Neuronal stem cell (in vitro differentiated cells): ENCODE data around the gene SNX13.

Source experiments
- DNase-seq: peaks from one replicate; pipeline ENCODE4 v3.0.0-alpha.2; 2013; ENCODE audit warnings: low spot score
- H2AFZ ChIP-seq: one replicate; pipeline ENCODE4 v1.6.1; 2013; ENCODE audit warnings: mild to moderate bottlenecking, low read length, inconsistent platforms
- H2AK5ac ChIP-seq: 2 replicates; pipeline ENCODE4 v1.6.1; 2013; ENCODE audit warnings: low read depth, mild to moderate bottlenecking, inconsistent platforms, low read length, moderate library complexity, mixed read lengths
- H2BK120ac ChIP-seq: 2 replicates; pipeline ENCODE4 v1.6.1; 2013; ENCODE audit warnings: low read depth, mild to moderate bottlenecking, inconsistent platforms, low read length, moderate library complexity, mixed read lengths
- H2BK12ac ChIP-seq: one replicate; pipeline ENCODE4 v1.6.1; 2013; ENCODE audit warnings: low read length, inconsistent platforms
- H2BK15ac ChIP-seq: 2 replicates; pipeline ENCODE4 v1.6.1; 2013; ENCODE audit warnings: mild to moderate bottlenecking, low read length, inconsistent platforms, mixed read lengths
- H2BK5ac ChIP-seq: one replicate; pipeline ENCODE4 v1.6.1; 2013; ENCODE audit warnings: inconsistent platforms, mild to moderate bottlenecking, low read length, moderate library complexity
- H3K14ac ChIP-seq: one replicate; pipeline ENCODE4 v1.6.1; 2013; ENCODE audit warnings: low read length, inconsistent platforms
- H3K18ac ChIP-seq: 2 replicates; pipeline ENCODE4 v1.6.1; 2013; ENCODE audit warnings: low read length, inconsistent platforms
- H3K23ac ChIP-seq: 2 replicates; pipeline ENCODE4 v1.6.1; 2013; ENCODE audit warnings: low read depth, mild to moderate bottlenecking, mixed read lengths, low read length, inconsistent platforms; ENCODE audit not compliant: poor library complexity
- H3K27ac ChIP-seq: replicated peaks from 3 replicates; pipeline ENCODE4 v1.5.1; 2013; ENCODE audit warnings: low read length, inconsistent platforms
- H3K27me3 ChIP-seq, 3 experiments: 2 replicates each; pipeline ENCODE4 v1.6.1; 2013; ENCODE audit warnings: low read length in 3 of 3, mild to moderate bottlenecking in 2 of 3, inconsistent platforms in 1 of 3, low read depth in 1 of 3, mixed read lengths in 1 of 3, moderate library complexity in 1 of 3; ENCODE audit not compliant: control insufficient read depth in 3 of 3, insufficient read depth in 3 of 3
- H3K36me3 ChIP-seq, 2 donors: replicated peaks in 1 of 2; 2 replicates each; pipeline ENCODE4 v1.6.1; 2013; ENCODE audit warnings: low read length in 2 of 2; ENCODE audit not compliant: control insufficient read depth in 2 of 2, insufficient read depth in 2 of 2
- H3K4ac ChIP-seq: 2 replicates; pipeline ENCODE4 v1.6.1; 2013; ENCODE audit warnings: inconsistent platforms, mild to moderate bottlenecking, low read length, moderate library complexity
- H3K4me1 ChIP-seq, 2 donors: 1 replicate in 1 of 2; 2 replicates in 1 of 2; pipeline ENCODE4 v1.6.1; 2013; ENCODE audit warnings: low read length in 2 of 2, low read depth in 1 of 2; ENCODE audit not compliant: control insufficient read depth in 2 of 2, insufficient read depth in 1 of 2
- H3K4me2 ChIP-seq: one replicate; pipeline ENCODE4 v1.6.1; 2013; ENCODE audit warnings: mild to moderate bottlenecking, low read length, inconsistent platforms; ENCODE audit not compliant: insufficient read depth, poor library complexity, severe bottlenecking
- H3K4me3 ChIP-seq, 2 donors: 2 replicates each; pipeline ENCODE4 v1.5.1; 2013; ENCODE audit warnings: low read length in 2 of 2, mild to moderate bottlenecking in 2 of 2, inconsistent platforms in 1 of 2, moderate library complexity in 1 of 2
- H3K79me1 ChIP-seq: one replicate; pipeline ENCODE4 v1.6.1; 2013; ENCODE audit warnings: low read depth, mild to moderate bottlenecking, inconsistent platforms, low read length, moderate library complexity
- H3K9ac ChIP-seq: one replicate; pipeline ENCODE4 v1.6.1; 2013; ENCODE audit warnings: mild to moderate bottlenecking, low read depth, low read length, inconsistent platforms; ENCODE audit not compliant: poor library complexity
- H3K9me3 ChIP-seq, 2 donors: replicated peaks in 1 of 2; 2 replicates each; pipeline versions ENCODE3 to v1.6.1; 2013; ENCODE audit warnings: low read length in 2 of 2, mild to moderate bottlenecking in 2 of 2, inconsistent platforms in 1 of 2, low read depth in 1 of 2, mixed read lengths in 1 of 2, moderate library complexity in 1 of 2; ENCODE audit not compliant: control insufficient read depth in 2 of 2, insufficient read depth in 1 of 2
- H4K8ac ChIP-seq: one replicate; pipeline ENCODE4 v1.6.1; 2013; ENCODE audit warnings: low read depth, mild to moderate bottlenecking, inconsistent platforms, low read length, moderate library complexity
- H4K91ac ChIP-seq: one replicate; pipeline ENCODE4 v1.6.1; 2013; ENCODE audit warnings: low read length, low read depth, mild to moderate bottlenecking, inconsistent platforms; ENCODE audit not compliant: poor library complexity
- WGBS, 2 donors: extraction: QIAGEN DNeasy Blood & Tissue Kit; methylation state at CpG; one replicate each; pipeline ENCODE4 v1.1.7; 2013; ENCODE audit warnings: missing lambda C conversion rate in 2 of 2, mixed read lengths in 1 of 2; ENCODE audit not compliant: insufficient read length in 2 of 2, insufficient replicate concordance in 1 of 2; ENCODE audit errors: extremely low coverage in 2 of 2; 5-methylcytosine and 5-hydroxymethylcytosine counted together

The SNX13 gene

DNA sequence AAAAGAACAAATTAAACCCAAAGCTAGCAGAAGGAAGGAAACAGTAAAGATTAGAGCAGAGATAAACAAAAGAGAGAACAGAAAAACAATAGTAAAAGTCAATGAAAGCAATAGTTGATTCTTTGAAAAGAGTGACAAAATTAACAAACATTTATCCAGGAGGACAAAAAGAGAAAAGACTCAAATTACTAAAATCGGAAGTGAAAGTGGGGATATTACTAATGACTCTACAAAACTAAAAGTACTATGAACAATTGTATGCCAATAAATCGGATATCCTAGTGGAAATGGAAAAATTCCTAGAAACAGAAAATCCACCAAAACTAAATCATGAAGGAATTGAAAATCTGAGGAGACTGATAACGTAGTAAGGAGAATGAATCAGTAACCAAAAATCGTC is 96.3 kb downstream of the SNX13 start:
- Histone ChIP-seq H2AFZ (no peak overlapping the region), H3K36me3 (peaks cover 4 to 39% of the 10 kb centered on the region in 2 donors), H2BK120ac (no peak overlapping the region), H3K9ac (no peak overlapping the region), H3K79me1 (no peaks in the 10 kb centered on the region), H4K91ac (no peak overlapping the region), H3K9me3 (peaks cover 3 to 19% of the 10 kb centered on the region in 2 donors), H3K27me3 (no peaks in the 10 kb centered on the region), H3K14ac (no peak overlapping the region), H2AK5ac (no peak overlapping the region), H3K4ac (no peak overlapping the region), H3K4me2 (no peak overlapping the region), H2BK15ac (no peak overlapping the region), H2BK5ac (no peak overlapping the region), H2BK12ac (no peak overlapping the region), H3K23ac (no peak overlapping the region), H3K4me3 (no peak overlapping the region), H4K8ac (no peak overlapping the region), H3K4me1 (peaks cover 0 to 3% of the 10 kb centered on the region in 2 donors), H3K18ac (no peak overlapping the region), H3K27ac (no peak overlapping the region)
- no peak for DNase-seq
- no CpG with 5 or more reads among the region's 4 CpGs for WGBS, 2 donors

DNA sequence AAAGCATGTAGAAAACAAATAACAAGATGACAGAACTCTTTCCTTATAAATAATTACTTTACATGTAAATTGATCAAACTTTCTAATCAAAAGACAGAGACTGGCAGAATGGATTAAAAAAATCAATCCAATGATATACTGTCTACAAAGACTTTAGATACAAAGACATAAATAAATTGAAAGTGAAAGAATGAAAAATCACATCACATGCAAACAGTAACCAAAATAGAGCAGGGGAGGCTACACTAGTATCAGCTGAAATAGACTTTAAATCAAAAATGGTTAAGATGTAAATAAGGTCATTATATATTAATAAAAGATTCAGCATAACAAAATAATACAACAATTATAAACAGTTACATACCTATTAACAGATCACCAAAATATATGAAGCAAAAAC is 97.3 kb downstream of the SNX13 start:
- H2BK15ac ChIP-seq: no peak overlapping the region

DNA sequence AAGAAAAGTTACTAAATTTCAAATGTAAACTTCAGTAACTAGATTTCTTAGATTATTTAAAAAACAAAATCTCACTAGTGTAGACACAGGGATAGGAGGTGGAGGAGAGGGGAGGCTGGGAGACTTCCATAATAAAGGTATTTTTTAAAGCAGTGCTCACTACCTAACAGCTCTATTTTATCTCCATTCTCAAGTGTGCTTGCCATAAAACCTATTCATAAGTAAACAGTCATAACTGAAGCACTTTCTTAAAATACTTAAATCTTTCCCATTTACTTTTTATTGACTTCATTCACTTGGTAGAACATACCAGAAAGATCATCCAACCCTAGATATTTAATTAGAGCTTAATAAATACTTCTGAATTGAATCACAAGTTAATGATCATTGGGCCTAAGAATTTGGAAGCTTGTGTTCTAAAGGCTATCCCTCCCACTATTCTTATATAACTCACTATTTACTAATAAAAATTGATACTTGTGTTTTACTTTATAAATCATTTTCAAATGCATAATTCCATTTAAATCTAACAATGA is 107.4 kb downstream of the SNX13 start:
- Histone ChIP-seq H3K27ac (no peak overlapping the region), H4K91ac (no peak overlapping the region), H4K8ac (no peak overlapping the region), H2BK120ac (no peak overlapping the region), H2BK12ac (no peak overlapping the region), H3K27me3 (no peaks in the 10 kb centered on the region), H3K4ac (no peak overlapping the region), H3K9ac (no peak overlapping the region), H3K14ac (no peak overlapping the region), H3K4me3 (no peak overlapping the region), H3K18ac (no peak overlapping the region), H3K4me1 (no peaks in the 10 kb centered on the region), H3K36me3 (peaks cover 0 to 40% of the 10 kb centered on the region in 2 donors), H2BK15ac (no peak overlapping the region), H2BK5ac (no peak overlapping the region), H3K23ac (no peak overlapping the region), H3K9me3 (no peaks in the 10 kb centered on the region), H2AFZ (no peak overlapping the region), H3K79me1 (no peaks in the 10 kb centered on the region), H2AK5ac (no peak overlapping the region), H3K4me2 (no peak overlapping the region)
- no peak for DNase-seq

More for the DNA sequence above, 97.3 kb downstream of the SNX13 start:
- Histone ChIP-seq H4K91ac (no peak overlapping the region), H3K4me3 (no peak overlapping the region), H2AFZ (no peak overlapping the region), H4K8ac (no peak overlapping the region), H2BK5ac (no peak overlapping the region), H3K18ac (no peak overlapping the region), H2AK5ac (no peak overlapping the region), H2BK12ac (no peak overlapping the region), H3K27ac (no peak overlapping the region), H3K27me3 (no peaks in the 10 kb centered on the region), H3K14ac (no peak overlapping the region), H3K9me3 (peaks cover 0 to 11% of the 10 kb centered on the region in 2 donors), H3K4me1 (peaks cover 0 to 3% of the 10 kb centered on the region in 2 donors), H3K36me3 (peaks cover 2 to 40% of the 10 kb centered on the region in 2 donors), H3K4me2 (no peak overlapping the region), H3K79me1 (no peaks in the 10 kb centered on the region), H3K9ac (no peak overlapping the region), H3K23ac (no peak overlapping the region), H3K4ac (no peak overlapping the region), H2BK120ac (no peak overlapping the region)
- no peak for DNase-seq

DNA sequence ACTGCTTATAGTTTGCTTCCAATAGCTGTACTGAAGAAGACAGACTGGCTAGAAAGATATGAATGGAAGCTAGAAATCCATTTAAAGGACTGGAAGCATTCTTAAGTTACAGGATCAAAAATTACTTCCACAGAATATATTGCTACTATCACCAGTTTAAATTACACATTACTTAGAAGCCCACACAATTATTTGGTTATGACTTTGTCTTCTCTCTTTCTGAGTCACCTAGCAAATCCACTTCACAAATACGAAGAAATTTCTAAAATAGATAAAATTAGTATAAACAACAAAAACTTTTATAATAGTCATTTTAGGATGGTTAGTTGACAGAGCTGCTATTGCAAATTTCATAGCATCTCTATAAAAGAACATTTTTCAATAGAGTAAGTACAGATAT is 108.1 kb downstream of the SNX13 start:
- Histone ChIP-seq H3K9ac (no peak overlapping the region), H2BK15ac (no peak overlapping the region), H3K4ac (no peak overlapping the region), H3K36me3 (peaks cover 0 to 35% of the 10 kb centered on the region in 2 donors), H3K18ac (no peak overlapping the region), H2AFZ (no peak overlapping the region), H3K4me1 (no peaks in the 10 kb centered on the region), H3K14ac (no peak overlapping the region), H2AK5ac (no peak overlapping the region), H2BK120ac (no peak overlapping the region), H4K8ac (no peak overlapping the region), H3K23ac (no peak overlapping the region), H4K91ac (no peak overlapping the region), H3K4me2 (no peak overlapping the region), H3K79me1 (no peaks in the 10 kb centered on the region), H3K27ac (no peak overlapping the region), H3K27me3 (no peaks in the 10 kb centered on the region), H2BK12ac (no peak overlapping the region), H2BK5ac (no peak overlapping the region), H3K9me3 (no peaks in the 10 kb centered on the region), H3K4me3 (no peak overlapping the region)
- no CpG with 5 or more reads among the region's 1 CpG for WGBS, 2 donors
- no peak for DNase-seq
